Pancreas (tissue), 10 donors: ENCODE results near the gene ATOH7. TPM values are rescaled to one million over a fixed set of nuclear protein-coding genes. Genes with fewer than 3 reads are reported as not detected.

ENCODE experiments used
- ATAC-seq, 4 donors: fragments of 200-7000 bp; cut with Tn5 transposase; one replicate each; pipeline versions ENCODE4 v1.8.0 to v1.9.1; 2020; ENCODE audit warnings: mild to moderate bottlenecking in 4 of 4, moderate library complexity in 4 of 4
- DNase-seq, 6 donors: peaks; one replicate each; pipeline ENCODE4 v3.0.0-alpha.2; 2020
- FAIRE-seq: peaks from 2 replicates; lab custom pipeline; 2012; peaks lifted over from hg19 to GRCh38; lab: Jason Lieb, UNC
- H3K27ac ChIP-seq, 4 donors: fragments of 200-600 bp; sonication (generic); 1 replicate in 3 of 4; 2 replicates in 1 of 4; pipeline versions ENCODE4 v1.5.0 to v1.8.0; 2020
- H3K27me3 ChIP-seq, 4 donors: fragments of 200-600 bp; one replicate each; pipeline ENCODE4 v1.8.0; 2021
- H3K36me3 ChIP-seq, 3 donors: fragments of 200-600 bp; sonication (generic) in 1 of 3; one replicate each; pipeline versions ENCODE4 v1.5.0 to v1.8.0; 2020 to 2021
- H3K4me1 ChIP-seq, 3 donors: fragments of 200-600 bp; one replicate each; pipeline ENCODE4 v1.8.0; 2021
- H3K4me3 ChIP-seq, 4 donors: fragments of 200-600 bp; sonication (generic) in 2 of 4; one replicate each; pipeline versions ENCODE4 v1.5.0 to v1.8.0; 2020 to 2021
- H3K9me3 ChIP-seq, 4 donors: fragments of 200-600 bp; one replicate each; pipeline ENCODE4 v1.8.0; 2021
- WGBS, 2 donors: extraction: QIAGEN DNeasy Blood & Tissue Kit; methylation state at CpG; one replicate each; pipeline ENCODE4 v1.1.7; 2013; 5-methylcytosine and 5-hydroxymethylcytosine counted together
- intact Hi-C, 3 donors: fragments of 100-400 bp; cut with DNase I; formaldehyde crosslinking; loops; one replicate each; pipeline versions ENCODE4 v1.11.1 to v1.14.2; 2022
- polyA plus RNA-seq, 2 donors: library from polyadenylated mRNA; stranded (reverse); fragments of 200-250 nt; gene quantifications; one replicate each; pipeline ENCODE4 v1.2.3, GENCODE V29; 2013
- total RNA-seq, 6 donors: library from RNA; stranded (reverse); fragmentation: NEBNext Ultra II Directional in 4 of 6; extraction: Animal tissue kit (Norgen Biotek cat#: 25700) in 4 of 6; gene quantifications; one replicate each; pipeline versions ENCODE4 v1.2.1 to v1.2.4, GENCODE V29; 2021 to 2023
- TF ChIP-seq, protein P1 (sequence below), 4 donors: fragments of 200-600 bp; sonication (generic) in 3 of 4; IDR thresholded peaks; one replicate each; pipeline versions ENCODE4 v1.5.0 to v1.8.0; 2021; ENCODE audit warnings: antibody characterized with exemption in 4 of 4
- donor health status: healthy with polysubstance abuse.
- donor health status: DM: no; HTN: no; CAD: no; lungs with moderate emphysema.
- donor health status: DM: no; HTN: no; CAD: no.
- donor health status: control.
- donor health status: control.
- donor health status: Bipolar disorder and iron deficiency.
- donor health status: DM: yes; HTN: yes; CAD: no.
- donor health status: DM: no; HTN: no; CAD: no.
- donor health status: DM: no; HTN: no; CAD: no.
- donor health status: DM: yes; HTN: yes; CAD: no.

Gene ATOH7
- total and polyA plus RNA-seq, 8 donors = 0.11 to 0.38 (median 0.19) TPM; not detected in 3

DNA sequence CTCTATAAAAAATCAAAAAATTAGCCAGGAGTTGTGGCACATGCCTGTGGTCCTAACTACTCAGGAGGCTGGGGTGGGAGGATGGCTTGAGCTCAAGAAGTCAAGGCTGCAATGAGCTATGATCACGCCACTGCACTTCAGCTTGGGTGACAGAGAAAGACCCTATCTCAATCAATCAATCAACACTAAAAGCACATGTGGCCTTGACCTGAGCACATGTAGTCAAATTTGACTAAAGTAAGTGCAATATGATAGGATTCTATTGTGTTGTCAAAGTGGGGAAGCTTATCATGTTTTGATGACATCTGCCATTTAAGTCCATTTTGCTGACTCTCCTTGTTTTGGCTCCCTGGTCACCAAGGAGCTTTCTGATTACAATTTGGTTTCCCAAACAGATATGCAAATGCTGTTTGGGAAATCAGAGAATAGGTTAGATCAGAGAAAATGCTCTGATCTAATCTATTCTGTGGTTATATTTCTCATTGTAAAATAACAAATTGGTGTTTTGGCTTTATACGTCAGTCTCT, 43.8 kb upstream of the ATOH7 start:
- FAIRE-seq = no peak
- H3K9me3 ChIP-seq = no peaks in the 10 kb centered on the region
- no peaks in the 10 kb centered on the region for H3K36me3 ChIP-seq
- intact Hi-C loops = no loop called here
- H3K27me3 ChIP-seq = no peaks in the 10 kb centered on the region
- ATAC-seq = no peak
- no peak for DNase-seq
- H3K4me1 ChIP-seq = no peaks in the 10 kb centered on the region
- TF ChIP-seq, protein P1, sequence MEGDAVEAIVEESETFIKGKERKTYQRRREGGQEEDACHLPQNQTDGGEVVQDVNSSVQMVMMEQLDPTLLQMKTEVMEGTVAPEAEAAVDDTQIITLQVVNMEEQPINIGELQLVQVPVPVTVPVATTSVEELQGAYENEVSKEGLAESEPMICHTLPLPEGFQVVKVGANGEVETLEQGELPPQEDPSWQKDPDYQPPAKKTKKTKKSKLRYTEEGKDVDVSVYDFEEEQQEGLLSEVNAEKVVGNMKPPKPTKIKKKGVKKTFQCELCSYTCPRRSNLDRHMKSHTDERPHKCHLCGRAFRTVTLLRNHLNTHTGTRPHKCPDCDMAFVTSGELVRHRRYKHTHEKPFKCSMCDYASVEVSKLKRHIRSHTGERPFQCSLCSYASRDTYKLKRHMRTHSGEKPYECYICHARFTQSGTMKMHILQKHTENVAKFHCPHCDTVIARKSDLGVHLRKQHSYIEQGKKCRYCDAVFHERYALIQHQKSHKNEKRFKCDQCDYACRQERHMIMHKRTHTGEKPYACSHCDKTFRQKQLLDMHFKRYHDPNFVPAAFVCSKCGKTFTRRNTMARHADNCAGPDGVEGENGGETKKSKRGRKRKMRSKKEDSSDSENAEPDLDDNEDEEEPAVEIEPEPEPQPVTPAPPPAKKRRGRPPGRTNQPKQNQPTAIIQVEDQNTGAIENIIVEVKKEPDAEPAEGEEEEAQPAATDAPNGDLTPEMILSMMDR (IDR thresholded peaks at IDR 0.05) = no peak
- no peak overlapping the region for H3K27ac ChIP-seq
- 98 to 100% methylated on average over 2 of the region's 2 CpGs for WGBS, 2 donors
- no peak overlapping the region for H3K4me3 ChIP-seq

- FAIRE-seq = no peak
- no peak overlapping the region for H3K4me3 ChIP-seq
- intact Hi-C loops = no loop called here
- no peaks in the 10 kb centered on the region for H3K9me3 ChIP-seq
- no peak for DNase-seq
- TF ChIP-seq, protein P1 (IDR thresholded peaks at IDR 0.05) = no peak
- no peak overlapping the region for H3K27ac ChIP-seq
- no peaks in the 10 kb centered on the region for H3K36me3 ChIP-seq
- no peaks in the 10 kb centered on the region for H3K4me1 ChIP-seq
- H3K27me3 ChIP-seq = no peaks in the 10 kb centered on the region
- no peak for ATAC-seq
These were observed 40.9 kb upstream of the ATOH7 start for GRCh38 chr10:68272833-68273232.

GRCh38 chr10:68271196-68271882, 39.4 kb upstream of the ATOH7 start:
- ATAC-seq (peak in 1 of 4 donors; percentile 13), DNase-seq (no peak), FAIRE-seq (no peak)
- intact Hi-C loops = no loop called here
- Histone ChIP-seq H3K27ac (no peak overlapping the region), H3K4me1 (no peaks in the 10 kb centered on the region), H3K27me3 (no peaks in the 10 kb centered on the region), H3K36me3 (no peaks in the 10 kb centered on the region), H3K4me3 (no peak overlapping the region), H3K9me3 (no peaks in the 10 kb centered on the region)
- WGBS, 2 donors = 76 to 83% methylated on average over 7 of the region's 7 CpGs
- TF ChIP-seq, protein P1 (IDR thresholded peaks at IDR 0.05) = no peak

DNA sequence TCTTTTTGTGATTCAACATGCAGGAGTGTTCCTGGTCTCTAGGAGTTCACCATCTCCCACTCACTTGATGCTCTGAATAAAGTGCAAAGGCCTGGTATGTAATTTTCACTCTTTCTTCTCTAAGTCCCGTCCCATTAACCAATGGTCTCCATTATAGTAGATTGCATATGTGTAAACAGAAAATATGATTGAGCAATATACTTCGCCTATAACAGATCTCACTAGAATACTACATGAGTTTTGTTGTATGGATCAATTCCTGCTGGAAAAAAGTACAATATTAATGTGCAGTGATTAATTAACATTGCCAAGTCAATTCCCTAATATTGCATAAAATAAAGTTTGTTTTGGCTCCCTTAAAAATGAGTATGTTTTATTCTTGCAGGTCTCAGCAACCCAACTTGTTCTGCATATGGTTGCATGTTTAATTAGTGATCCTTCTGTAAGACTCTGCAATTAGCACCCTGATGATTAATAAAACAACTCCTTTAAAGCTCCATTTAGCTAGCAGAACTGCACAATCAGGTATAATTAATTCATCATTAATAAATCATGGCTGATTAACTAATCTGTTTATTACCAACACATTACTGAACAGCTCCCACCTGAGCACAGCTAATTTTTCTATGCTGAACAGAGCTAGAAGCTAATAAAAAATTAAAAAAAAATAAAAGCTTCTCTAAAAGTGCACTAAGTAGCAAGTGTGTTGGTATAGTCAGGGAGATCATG, 37.8 kb upstream of the ATOH7 start:
- FAIRE-seq (no peak), ATAC-seq (no peak), DNase-seq (no peak)
- no peak overlapping the region for H3K27ac ChIP-seq
- H3K27me3 ChIP-seq = no peaks in the 10 kb centered on the region
- no peaks in the 10 kb centered on the region for H3K9me3 ChIP-seq
- H3K4me3 ChIP-seq = no peak overlapping the region
- no peaks in the 10 kb centered on the region for H3K36me3 ChIP-seq
- TF ChIP-seq, protein P1 (IDR thresholded peaks at IDR 0.05) = no peak
- no peaks in the 10 kb centered on the region for H3K4me1 ChIP-seq
- WGBS, 2 donors = 92 to 96% methylated on average over 2 of the region's 2 CpGs
- intact Hi-C loops = no loop called here
